C4-2B (cell line): ENCODE results near the gene CCDC170.
"Not testable (repeated sequence)": the region's sequence is repeated elsewhere in the genome, so short reads cannot be mapped to it uniquely, and the experiment has no call there.

ENCODE experiments used
- H3K27ac ChIP-seq: fragments of 450-650 bp; 2 replicates; pipeline ENCODE4 v1.5.1; 2017
- CTCF ChIP-seq: fragments of 450-650 bp; conservative IDR thresholded peaks from 2 replicates; pipeline ENCODE4 v1.5.1; 2017; ENCODE audit warnings: mild to moderate bottlenecking
- ZFX ChIP-seq: fragments of 450-650 bp; IDR thresholded peaks from 2 replicates; pipeline ENCODE4 v1.6.1; 2017

Gene CCDC170

GRCh38 chr6:151493804-151494234 is at the start of gene CCDC170:
Gene CCDC170, plus strand, starts transcription at chr6:151494017. Its CDS starts 112 bp downstream, at chr6:151494129.
- no peak for TF ChIP-seq ZFX
- no peak for TF ChIP-seq CTCF
- H3K27ac ChIP-seq: no peak within 1 kb of the TSS

DNA sequence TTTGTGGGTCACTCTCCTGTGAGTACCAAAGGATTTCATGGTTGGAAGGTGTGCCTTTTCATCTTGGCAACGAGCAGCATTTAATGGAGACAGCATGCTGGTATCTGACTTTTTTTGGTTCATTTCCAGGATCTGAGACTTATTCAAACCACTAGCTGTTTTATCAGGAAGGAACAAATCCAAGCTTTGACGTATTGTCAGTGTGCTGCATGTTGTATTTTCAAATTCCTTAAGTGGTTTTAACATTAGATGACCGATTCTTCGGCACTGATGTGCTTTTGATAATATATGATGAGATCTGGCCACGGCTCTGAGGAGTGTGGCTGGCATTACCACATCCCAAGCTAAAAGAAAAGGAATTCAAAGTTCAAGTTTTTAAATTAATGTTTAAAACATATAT is 48.3 kb upstream of the CCDC170 start:
- TF ChIP-seq ZFX (no peak), CTCF (no peak)
- H3K27ac ChIP-seq: no peak overlapping the region

DNA sequence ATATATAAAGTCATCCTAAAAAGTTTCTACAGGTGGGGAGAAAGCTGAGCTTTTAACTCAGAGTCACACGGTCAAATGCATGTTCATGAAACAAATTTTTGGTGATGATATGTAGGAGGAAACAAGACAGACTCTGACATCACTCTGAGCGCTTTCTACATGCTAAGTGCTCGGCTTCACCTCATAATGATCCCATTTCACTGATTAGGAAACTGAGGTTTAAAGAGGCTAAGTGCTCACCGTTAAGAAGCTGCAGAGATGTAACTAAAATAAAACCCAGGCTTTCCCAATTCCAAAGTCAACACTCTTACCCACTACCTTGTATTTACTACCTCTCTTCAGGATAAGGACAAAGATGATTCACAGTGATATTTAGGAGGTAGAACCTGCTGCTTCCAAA is 46.6 kb upstream of the CCDC170 start:
- TF ChIP-seq ZFX (no peak), CTCF (no peak)
- H3K27ac ChIP-seq: no peak overlapping the region

DNA sequence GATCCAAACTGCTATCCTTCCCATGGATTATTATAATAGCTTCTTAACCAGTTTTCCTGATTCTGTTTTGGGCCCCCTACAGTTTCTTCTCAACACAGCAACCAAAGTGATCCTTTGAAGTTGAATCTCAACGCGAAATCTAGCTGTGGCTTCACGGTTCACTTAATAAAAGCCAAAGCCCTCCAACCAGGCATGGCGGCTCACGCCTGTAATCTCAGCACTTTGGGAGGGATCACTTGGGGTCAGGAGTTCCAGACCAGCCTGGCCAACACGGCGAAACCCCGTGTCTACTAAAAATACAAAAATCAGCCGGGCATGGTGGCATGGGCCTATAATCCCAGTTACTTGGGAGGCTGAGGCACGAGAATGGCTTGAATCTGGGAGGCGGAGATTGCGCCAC is 45.2 kb upstream of the CCDC170 start:
- TF ChIP-seq ZFX: no peak
- no peak for TF ChIP-seq CTCF
- H3K27ac ChIP-seq: no peak overlapping the region

- not testable (repeated sequence) for H3K27ac ChIP-seq
Measured at GRCh38 chr6:151450928-151451327, 42.9 kb upstream of the CCDC170 start.

DNA sequence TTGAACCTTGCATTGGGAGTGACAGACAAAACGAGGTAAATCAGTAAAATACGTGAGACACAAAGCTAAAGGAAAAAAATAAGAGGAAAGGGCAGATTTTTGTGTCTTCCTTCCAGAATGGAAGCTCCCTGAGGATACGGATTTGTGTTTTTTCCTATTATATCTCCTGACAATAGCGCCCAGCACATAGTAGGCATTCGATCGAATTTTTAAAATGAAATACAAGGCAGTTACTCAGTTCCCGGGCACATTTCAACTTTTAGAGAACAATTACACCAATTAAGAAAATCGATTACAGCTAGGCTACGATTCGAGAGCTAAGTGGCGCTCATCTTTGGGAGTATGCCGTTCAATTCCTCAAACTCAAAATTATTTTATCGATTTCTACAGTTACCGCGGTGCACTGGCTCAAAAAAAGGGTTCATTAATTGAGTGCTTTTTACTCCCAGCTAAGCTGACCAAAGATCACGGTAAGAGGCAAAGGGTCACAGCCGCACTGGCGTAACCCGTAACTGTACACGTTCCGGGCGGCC is 42.3 kb upstream of the CCDC170 start:
- H3K27ac ChIP-seq: peak overlapping the region; percentile 85
- no peak for TF ChIP-seq ZFX
- TF ChIP-seq CTCF: no peak

DNA sequence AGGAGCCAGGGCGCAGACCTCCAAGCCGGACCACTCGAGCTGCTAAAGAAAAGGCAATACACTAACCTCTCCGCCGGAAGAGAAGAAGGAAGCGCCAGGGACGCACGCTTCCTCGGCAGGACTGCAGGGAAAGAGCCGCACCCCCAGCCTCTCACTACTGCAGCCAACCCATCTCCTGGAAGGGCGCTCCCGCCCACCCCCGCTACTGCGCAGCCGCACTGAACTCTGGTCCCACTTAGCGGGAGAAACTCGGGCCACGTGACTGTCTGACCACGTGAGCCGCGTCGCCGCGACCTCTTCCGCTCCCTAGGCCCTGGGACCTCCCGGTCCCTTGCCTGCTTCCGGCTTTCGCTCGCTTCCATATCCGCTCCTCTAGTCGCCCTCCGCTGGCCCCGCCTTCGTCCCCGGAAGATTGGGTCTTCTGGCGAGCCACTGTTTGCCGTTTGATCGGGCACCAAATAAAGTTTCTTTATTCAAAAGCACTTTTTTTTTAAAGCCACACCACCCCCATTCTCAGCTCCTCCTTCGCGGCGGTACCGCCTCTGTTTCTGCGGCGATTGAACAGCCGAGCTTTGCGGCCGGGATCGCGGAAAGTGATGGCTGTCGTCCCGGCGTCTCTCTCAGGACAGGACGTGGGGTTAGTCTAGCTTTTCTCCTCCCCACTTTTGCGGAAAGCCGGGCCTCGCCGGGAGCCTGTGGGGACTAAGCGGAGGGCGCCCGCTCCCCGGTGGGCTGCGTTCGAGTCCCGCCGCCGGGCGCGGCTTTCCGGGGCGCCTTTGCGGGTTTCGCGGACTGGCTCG is 41.7 kb upstream of the CCDC170 start, which contains the start of gene RMND1:
RMND1 (minus strand) TSS at position 177 of the 800 bp plus-strand sequence. CDS start 6,315 bp downstream, outside the sequence.
- no peak for TF ChIP-seq ZFX
- TF ChIP-seq CTCF: no peak

More for the DNA sequence above, 41.7 kb upstream of the CCDC170 start, which contains the start of gene RMND1:
- peak within 1 kb of the TSS; percentile 85 for H3K27ac ChIP-seq
